ENCODE results near the gene ZDHHC5.
"Not testable (repeated sequence)": the region's sequence is repeated elsewhere in the genome, so short reads cannot be mapped to it uniquely, and the experiment has no call there.

ZDHHC5 gene

DNA sequence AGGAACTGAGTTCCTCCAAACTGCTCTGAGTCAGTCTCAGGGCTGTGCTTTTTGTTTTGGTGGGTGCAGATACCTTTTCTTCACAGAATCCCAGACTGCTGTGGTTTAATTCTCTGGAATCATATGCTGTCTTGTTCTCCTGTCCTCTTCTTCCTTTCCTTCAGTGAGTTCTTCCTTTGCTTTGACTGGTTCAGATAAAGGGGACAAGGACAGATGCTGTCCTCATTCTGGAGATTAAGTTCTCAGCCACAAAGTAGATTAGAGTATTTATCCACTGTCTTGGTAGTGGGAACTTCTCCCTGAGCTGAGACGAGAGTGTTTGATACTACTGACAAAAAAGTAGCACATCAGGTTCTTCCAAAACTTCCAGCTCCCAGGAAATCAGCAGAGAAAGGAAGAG lies 13.3 kb downstream of the ZDHHC5 start:
- Mint-ChIP-seq H3K4me1 (peaks cover 5% of the 10 kb centered on the region), H3K9me3 (no peaks in the 10 kb centered on the region), H3K36me3 (ENCODE audit: low read depth) (peaks cover 54% of the 10 kb centered on the region), H3K27me3 (ENCODE audit: low read depth, poor library complexity) (no peaks in the 10 kb centered on the region), H3K4me3 (no peak overlapping the region), H3K27ac (no peak overlapping the region)
- TF ChIP-seq, protein P1, sequence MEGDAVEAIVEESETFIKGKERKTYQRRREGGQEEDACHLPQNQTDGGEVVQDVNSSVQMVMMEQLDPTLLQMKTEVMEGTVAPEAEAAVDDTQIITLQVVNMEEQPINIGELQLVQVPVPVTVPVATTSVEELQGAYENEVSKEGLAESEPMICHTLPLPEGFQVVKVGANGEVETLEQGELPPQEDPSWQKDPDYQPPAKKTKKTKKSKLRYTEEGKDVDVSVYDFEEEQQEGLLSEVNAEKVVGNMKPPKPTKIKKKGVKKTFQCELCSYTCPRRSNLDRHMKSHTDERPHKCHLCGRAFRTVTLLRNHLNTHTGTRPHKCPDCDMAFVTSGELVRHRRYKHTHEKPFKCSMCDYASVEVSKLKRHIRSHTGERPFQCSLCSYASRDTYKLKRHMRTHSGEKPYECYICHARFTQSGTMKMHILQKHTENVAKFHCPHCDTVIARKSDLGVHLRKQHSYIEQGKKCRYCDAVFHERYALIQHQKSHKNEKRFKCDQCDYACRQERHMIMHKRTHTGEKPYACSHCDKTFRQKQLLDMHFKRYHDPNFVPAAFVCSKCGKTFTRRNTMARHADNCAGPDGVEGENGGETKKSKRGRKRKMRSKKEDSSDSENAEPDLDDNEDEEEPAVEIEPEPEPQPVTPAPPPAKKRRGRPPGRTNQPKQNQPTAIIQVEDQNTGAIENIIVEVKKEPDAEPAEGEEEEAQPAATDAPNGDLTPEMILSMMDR (IDR thresholded peaks at IDR 0.05): no peak
- DNase-seq: no peak

DNA sequence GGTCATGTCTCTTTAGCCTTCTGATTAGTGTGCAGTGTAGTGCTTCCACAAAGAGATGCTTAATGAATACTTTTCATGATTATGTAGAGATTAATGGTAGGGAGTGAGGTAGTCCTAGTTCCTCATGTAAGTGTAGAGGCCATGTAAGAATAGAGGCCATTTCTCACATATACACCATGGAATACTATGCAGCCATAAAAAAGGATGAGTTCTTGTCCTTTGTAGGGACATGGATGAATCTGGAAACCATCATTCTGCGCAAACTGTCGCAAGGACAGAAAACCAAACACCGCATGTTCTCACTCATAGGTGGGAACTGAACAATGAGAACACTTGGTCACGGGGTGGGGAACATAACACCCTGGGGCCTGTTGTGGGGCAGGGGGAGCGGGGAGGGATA lies 22.6 kb downstream of the ZDHHC5 start:
- not testable (repeated sequence) for H3K4me3 Mint-ChIP-seq; H3K27me3 Mint-ChIP-seq (ENCODE audit: low read depth, poor library complexity); H3K27ac Mint-ChIP-seq; DNase-seq; H3K9me3 Mint-ChIP-seq; H3K4me1 Mint-ChIP-seq
- H3K36me3 Mint-ChIP-seq (ENCODE audit: low read depth): peaks cover 68% of the 10 kb centered on the region

GRCh38 chr11:57698843-57699365 lies 31.0 kb downstream of the ZDHHC5 start:
- TF ChIP-seq, protein P1 (IDR thresholded peaks at IDR 0.05): no peak
- DNase-seq: no peak
- H3K27me3 Mint-ChIP-seq (ENCODE audit: low read depth, poor library complexity): peaks cover 2% of the 10 kb centered on the region
- H3K27ac Mint-ChIP-seq: peak overlapping the region; percentile 91
- H3K4me3 Mint-ChIP-seq: no peak overlapping the region
- no peaks in the 10 kb centered on the region for H3K9me3 Mint-ChIP-seq
- H3K4me1 Mint-ChIP-seq: no peaks in the 10 kb centered on the region
- H3K36me3 Mint-ChIP-seq (ENCODE audit: low read depth): peaks cover 61% of the 10 kb centered on the region

DNA sequence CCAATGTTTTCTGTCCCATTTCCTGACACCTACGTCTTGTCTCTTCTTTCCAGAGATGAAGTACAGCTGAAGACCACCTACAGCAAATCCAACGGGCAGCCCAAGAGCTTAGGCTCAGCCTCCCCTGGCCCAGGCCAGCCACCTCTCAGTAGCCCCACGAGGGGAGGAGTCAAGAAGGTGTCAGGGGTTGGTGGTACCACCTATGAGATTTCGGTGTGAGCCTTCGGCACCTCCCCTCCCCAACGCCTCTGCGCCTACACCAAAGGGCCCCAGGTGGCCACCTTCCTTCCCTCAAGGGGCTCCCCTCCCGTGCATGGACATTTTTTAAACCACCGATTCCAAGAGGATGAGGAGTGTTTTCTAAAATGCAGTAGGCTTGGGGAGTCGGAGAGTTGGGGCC lies 31.9 kb downstream of the ZDHHC5 start:
- peaks cover 2% of the 10 kb centered on the region for H3K27me3 Mint-ChIP-seq (ENCODE audit: low read depth, poor library complexity)

GRCh38 chr11:57700425-57700824 lies 32.5 kb downstream of the ZDHHC5 start:
- H3K36me3 Mint-ChIP-seq (ENCODE audit: low read depth): peaks cover 62% of the 10 kb centered on the region
- DNase-seq: no peak
- H3K27me3 Mint-ChIP-seq (ENCODE audit: low read depth, poor library complexity): peaks cover 2% of the 10 kb centered on the region
- no peak overlapping the region for H3K4me3 Mint-ChIP-seq
- peaks cover 8% of the 10 kb centered on the region for H3K4me1 Mint-ChIP-seq
- no peak overlapping the region for H3K27ac Mint-ChIP-seq
- TF ChIP-seq, protein P1 (IDR thresholded peaks at IDR 0.05): no peak
- no peaks in the 10 kb centered on the region for H3K9me3 Mint-ChIP-seq

More for the DNA sequence above, 31.9 kb downstream of the ZDHHC5 start:
- Mint-ChIP-seq H3K4me3 (no peak overlapping the region), H3K36me3 (ENCODE audit: low read depth) (peaks cover 63% of the 10 kb centered on the region), H3K9me3 (no peaks in the 10 kb centered on the region), H3K4me1 (peaks cover 2% of the 10 kb centered on the region), H3K27ac (no peak overlapping the region)
- TF ChIP-seq, protein P1 (IDR thresholded peaks at IDR 0.05): no peak
- DNase-seq: no peak

DNA sequence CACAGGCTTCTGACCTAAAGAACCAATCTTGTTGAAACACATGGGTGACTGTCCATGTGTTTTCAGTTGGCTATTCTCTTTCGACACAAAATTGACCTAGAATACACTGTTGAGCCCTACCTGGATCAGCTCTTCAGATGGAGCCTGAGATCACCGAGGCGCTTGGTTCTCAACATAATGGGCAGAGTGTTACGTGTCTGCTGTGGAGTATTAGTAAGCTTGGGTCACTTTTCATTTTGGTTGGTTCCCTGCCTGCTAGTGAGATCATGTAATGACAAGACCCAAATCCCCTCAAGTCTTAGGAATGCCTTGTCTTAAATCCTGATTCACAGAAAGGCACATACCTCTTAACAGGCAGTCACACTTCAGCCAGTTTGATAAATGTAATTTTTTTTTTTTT lies 35.4 kb downstream of the ZDHHC5 start:
- H3K36me3 Mint-ChIP-seq (ENCODE audit: low read depth): peaks cover 50% of the 10 kb centered on the region
- peak overlapping the region; percentile 88 for H3K27ac Mint-ChIP-seq
- H3K4me3 Mint-ChIP-seq: no peak overlapping the region
- peaks cover 2% of the 10 kb centered on the region for H3K27me3 Mint-ChIP-seq (ENCODE audit: low read depth, poor library complexity)
- no peaks in the 10 kb centered on the region for H3K9me3 Mint-ChIP-seq
- H3K4me1 Mint-ChIP-seq: peaks cover 13% of the 10 kb centered on the region
- TF ChIP-seq, protein P1 (IDR thresholded peaks at IDR 0.05): no peak
- DNase-seq: no peak
